Measurements from ENCODE around the gene ANKRD29. TPM values are rescaled to one million over a fixed set of nuclear protein-coding genes. Genes with fewer than 3 reads are reported as not detected.
"Not testable (repeated sequence)": the region's sequence is repeated elsewhere in the genome, so short reads cannot be mapped to it uniquely, and the experiment has no call there.

The ANKRD29 gene
- total RNA-seq, 2 experiments from 2014 or later, result not detected

DNA sequence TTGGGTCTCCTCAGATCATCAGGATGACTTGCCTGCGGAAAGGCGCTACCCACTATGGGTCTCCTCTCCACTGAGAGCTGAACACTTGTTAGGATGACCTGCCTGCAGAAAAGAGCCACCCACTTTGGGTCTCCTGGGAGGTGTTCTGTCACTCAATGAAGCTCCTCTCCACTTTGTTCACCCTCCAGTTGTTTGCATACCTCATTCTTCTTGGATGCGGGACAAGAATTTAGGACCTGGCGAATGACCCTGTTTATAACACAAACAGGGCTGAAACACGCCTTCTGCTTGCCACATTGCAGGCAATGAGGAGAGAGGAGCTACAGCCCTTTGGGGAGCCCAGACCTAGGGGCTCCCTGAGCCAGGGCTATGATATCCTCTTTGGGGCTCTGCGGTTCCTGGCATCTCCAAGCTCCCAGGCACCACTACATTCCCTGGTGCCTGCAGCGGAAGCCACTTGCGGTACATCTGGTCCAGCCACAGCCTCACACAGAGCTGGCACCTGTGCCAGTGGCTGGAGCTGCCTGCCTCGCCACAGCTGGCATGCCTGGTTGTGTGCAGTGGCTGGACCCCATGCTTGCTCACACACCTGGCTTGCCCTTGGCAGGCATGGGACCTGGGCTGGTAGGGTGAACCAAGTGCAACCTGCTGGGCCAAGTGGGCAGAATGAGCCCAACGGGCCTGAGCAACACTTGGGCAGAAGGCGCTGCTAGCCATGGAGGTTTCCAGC lies 20.6 kb downstream of the ANKRD29 start:
- H2AFZ ChIP-seq (ENCODE audit: low read length), result no peak overlapping the region
- ChIA-PET CTCF (ENCODE audit: unreplicated experiment) (no interaction called here), POLR2A (no interaction called here)
- no peaks in the 10 kb centered on the region for H3K4me1 ChIP-seq (ENCODE audit: insufficient read depth, low read length, poor library complexity, severe bottlenecking)
- H3K4me3 ChIP-seq (ENCODE audit: low read depth, low read length, poor library complexity, severe bottlenecking), result no peak overlapping the region
- BruUV-seq (replicated peaks), result no TSS peak
- no peaks in the 10 kb centered on the region for H3K9me3 ChIP-seq (ENCODE audit: low read length)
- no peaks in the 10 kb centered on the region for H4K20me1 ChIP-seq (ENCODE audit: insufficient read depth, low read length)
- no peak overlapping the region for H3K27ac ChIP-seq (ENCODE audit: low read depth, low read length, poor library complexity, severe bottlenecking)
- H3K79me2 ChIP-seq (ENCODE audit: insufficient read depth, low read depth, low read length), result no peaks in the 10 kb centered on the region
- H3K36me3 ChIP-seq (ENCODE audit: insufficient read depth, low read length), result no peaks in the 10 kb centered on the region
- no peak for DNase-seq (ENCODE audit: low spot score)
- TF ChIP-seq, protein P1, sequence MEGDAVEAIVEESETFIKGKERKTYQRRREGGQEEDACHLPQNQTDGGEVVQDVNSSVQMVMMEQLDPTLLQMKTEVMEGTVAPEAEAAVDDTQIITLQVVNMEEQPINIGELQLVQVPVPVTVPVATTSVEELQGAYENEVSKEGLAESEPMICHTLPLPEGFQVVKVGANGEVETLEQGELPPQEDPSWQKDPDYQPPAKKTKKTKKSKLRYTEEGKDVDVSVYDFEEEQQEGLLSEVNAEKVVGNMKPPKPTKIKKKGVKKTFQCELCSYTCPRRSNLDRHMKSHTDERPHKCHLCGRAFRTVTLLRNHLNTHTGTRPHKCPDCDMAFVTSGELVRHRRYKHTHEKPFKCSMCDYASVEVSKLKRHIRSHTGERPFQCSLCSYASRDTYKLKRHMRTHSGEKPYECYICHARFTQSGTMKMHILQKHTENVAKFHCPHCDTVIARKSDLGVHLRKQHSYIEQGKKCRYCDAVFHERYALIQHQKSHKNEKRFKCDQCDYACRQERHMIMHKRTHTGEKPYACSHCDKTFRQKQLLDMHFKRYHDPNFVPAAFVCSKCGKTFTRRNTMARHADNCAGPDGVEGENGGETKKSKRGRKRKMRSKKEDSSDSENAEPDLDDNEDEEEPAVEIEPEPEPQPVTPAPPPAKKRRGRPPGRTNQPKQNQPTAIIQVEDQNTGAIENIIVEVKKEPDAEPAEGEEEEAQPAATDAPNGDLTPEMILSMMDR (conservative IDR thresholded peaks at IDR 0.05; ENCODE audit: low read length), result no peak
- no peak overlapping the region for H3K4me2 ChIP-seq (ENCODE audit: low read length)
- intact Hi-C loops (cut with micrococcal nuclease; ENCODE audit: unreplicated experiment), result no loop called here
- no peaks in the 10 kb centered on the region for H3K9me2 ChIP-seq (ENCODE audit: insufficient read depth, low read length)

DNA sequence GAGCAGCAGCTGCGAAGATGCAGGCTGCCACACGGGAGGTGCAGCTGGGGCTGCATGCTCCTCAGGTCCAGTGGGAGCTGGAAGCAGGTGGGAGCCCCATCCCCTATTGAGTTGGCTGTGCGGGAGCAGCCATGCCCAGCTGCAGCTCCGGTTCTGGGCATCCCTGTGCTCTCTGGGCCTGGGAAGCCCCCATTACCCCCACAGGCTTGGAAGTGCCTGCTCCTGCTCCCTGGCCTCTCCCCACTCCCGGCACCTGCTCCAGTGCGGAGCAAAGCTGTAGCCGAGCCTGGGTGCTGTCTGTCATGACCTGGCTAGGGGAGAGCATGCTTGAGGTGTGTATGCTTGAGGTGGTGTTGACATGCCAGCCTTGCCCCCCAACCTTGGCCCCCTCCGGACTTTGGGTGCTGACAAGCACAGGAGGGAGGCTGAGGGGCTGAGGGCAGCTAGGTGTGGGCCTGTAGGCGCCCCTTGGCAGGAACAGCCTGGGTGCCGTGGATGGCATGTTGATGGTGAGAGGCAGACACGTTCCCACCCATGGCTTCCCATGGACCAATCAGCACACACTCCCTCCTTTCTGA lies 21.5 kb downstream of the ANKRD29 start:
- Histone ChIP-seq H3K79me2 (ENCODE audit: insufficient read depth, low read depth, low read length) (no peaks in the 10 kb centered on the region), H3K9me2 (ENCODE audit: insufficient read depth, low read length) (no peaks in the 10 kb centered on the region), H3K4me1 (ENCODE audit: insufficient read depth, low read length, poor library complexity, severe bottlenecking) (no peaks in the 10 kb centered on the region), H4K20me1 (ENCODE audit: insufficient read depth, low read length) (no peaks in the 10 kb centered on the region), H3K36me3 (ENCODE audit: insufficient read depth, low read length) (no peaks in the 10 kb centered on the region), H2AFZ (ENCODE audit: low read length) (no peak overlapping the region), H3K27ac (ENCODE audit: low read depth, low read length, poor library complexity, severe bottlenecking) (no peak overlapping the region), H3K4me2 (ENCODE audit: low read length) (no peak overlapping the region), H3K9me3 (ENCODE audit: low read length) (no peaks in the 10 kb centered on the region), H3K4me3 (ENCODE audit: low read depth, low read length, poor library complexity, severe bottlenecking) (no peak overlapping the region)
- DNase-seq (ENCODE audit: low spot score), result no peak
- ChIA-PET CTCF (ENCODE audit: unreplicated experiment) (no interaction called here), POLR2A (no interaction called here)
- no TSS peak for BruUV-seq (replicated peaks)
- no peak for TF ChIP-seq EZH2phosphoT487 (IDR thresholded peaks at IDR 0.05; ENCODE audit: borderline replicate concordance, low read depth, low read length)
- TF ChIP-seq, protein P1 (conservative IDR thresholded peaks at IDR 0.05; ENCODE audit: low read length), result no peak
- intact Hi-C loops (cut with micrococcal nuclease; ENCODE audit: unreplicated experiment), result no loop called here

GRCh38 chr18:23640052-23640451 lies 22.7 kb downstream of the ANKRD29 start:
- Histone ChIP-seq H2AFZ (ENCODE audit: low read length) (no peak overlapping the region), H4K20me1 (ENCODE audit: insufficient read depth, low read length) (no peaks in the 10 kb centered on the region), H3K4me1 (ENCODE audit: insufficient read depth, low read length, poor library complexity, severe bottlenecking) (no peaks in the 10 kb centered on the region), H3K4me2 (ENCODE audit: low read length) (no peak overlapping the region), H3K9me2 (ENCODE audit: insufficient read depth, low read length) (no peaks in the 10 kb centered on the region), H3K36me3 (ENCODE audit: insufficient read depth, low read length) (no peaks in the 10 kb centered on the region), H3K79me2 (ENCODE audit: insufficient read depth, low read depth, low read length) (no peaks in the 10 kb centered on the region), H3K9me3 (ENCODE audit: low read length) (no peaks in the 10 kb centered on the region), H3K4me3 (ENCODE audit: low read depth, low read length, poor library complexity, severe bottlenecking) (no peak overlapping the region), H3K27ac (ENCODE audit: low read depth, low read length, poor library complexity, severe bottlenecking) (no peak overlapping the region)
- ChIA-PET CTCF (ENCODE audit: unreplicated experiment) (no interaction called here), POLR2A (interaction anchor here (0.5 to 1.1 kb wide), 4 partner anchors 12 to 664 kb away, joined by 3 to 4 read pairs (median 3); no protein-coding TSS in a partner anchor)
- intact Hi-C loops (cut with micrococcal nuclease; ENCODE audit: unreplicated experiment), result no loop called here
- no TSS peak for BruUV-seq (replicated peaks)
- no peak for DNase-seq (ENCODE audit: low spot score)
- TF ChIP-seq, protein P1 (conservative IDR thresholded peaks at IDR 0.05; ENCODE audit: low read length), result no peak
- no peak for TF ChIP-seq EZH2phosphoT487 (IDR thresholded peaks at IDR 0.05; ENCODE audit: borderline replicate concordance, low read depth, low read length)

DNA sequence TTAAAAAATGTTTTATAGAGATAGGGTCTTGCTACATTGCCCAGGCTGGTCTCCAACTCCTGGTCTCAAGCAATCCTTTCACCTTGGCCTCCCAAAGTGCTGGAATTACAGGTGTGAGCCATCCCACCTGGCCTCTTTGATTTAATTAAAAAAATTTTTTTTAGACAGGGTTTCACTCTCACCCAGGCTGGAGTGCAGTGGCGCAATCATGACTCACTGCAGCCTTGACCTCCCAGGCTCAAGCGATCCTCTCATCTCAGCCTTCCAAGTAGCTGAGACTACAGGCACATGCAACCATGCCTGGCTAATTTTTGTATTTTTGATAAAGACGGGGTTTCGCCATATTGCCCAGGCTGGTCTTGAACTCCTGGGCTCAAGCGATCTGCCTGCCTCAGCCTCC lies 26.3 kb downstream of the ANKRD29 start:
- H3K4me1 ChIP-seq (ENCODE audit: insufficient read depth, low read length, poor library complexity, severe bottlenecking); CTCF ChIA-PET (ENCODE audit: unreplicated experiment); intact Hi-C loops (cut with micrococcal nuclease; ENCODE audit: unreplicated experiment); DNase-seq (ENCODE audit: low spot score); H3K36me3 ChIP-seq (ENCODE audit: insufficient read depth, low read length); H3K4me3 ChIP-seq (ENCODE audit: low read depth, low read length, poor library complexity, severe bottlenecking); H3K4me2 ChIP-seq (ENCODE audit: low read length); H4K20me1 ChIP-seq (ENCODE audit: insufficient read depth, low read length); H3K27ac ChIP-seq (ENCODE audit: low read depth, low read length, poor library complexity, severe bottlenecking); POLR2A ChIA-PET; H2AFZ ChIP-seq (ENCODE audit: low read length); H3K79me2 ChIP-seq (ENCODE audit: insufficient read depth, low read depth, low read length); H3K9me3 ChIP-seq (ENCODE audit: low read length); BruUV-seq (replicated peaks); H3K9me2 ChIP-seq (ENCODE audit: insufficient read depth, low read length): not testable (repeated sequence)

Measured in OCI-LY7 (cell line).